ENCODE results near the gene APBB1IP. TPM values are rescaled to one million over a fixed set of nuclear protein-coding genes. Genes with fewer than 3 reads are reported as not detected.
"Not testable (repeated sequence)": the region's sequence is repeated elsewhere in the genome, so short reads cannot be mapped to it uniquely, and the experiment has no call there.

Gene APBB1IP
- total RNA-seq, 4 donors from 2014 or later, result 6.1 to 9.3 (median 7.9) TPM

- 42 to 47% methylated on average over 3 of the region's 3 CpGs for WGBS, 2 donors
- no peak for TF ChIP-seq POLR2A (IDR thresholded peaks at IDR 0.05)
- no peak for TF ChIP-seq EP300 (IDR thresholded peaks at IDR 0.05)
- TF ChIP-seq CTCF (IDR thresholded peaks at IDR 0.05), result no peak
- Histone ChIP-seq H3K27ac (peak overlapping the region in 1 of 4 donors; percentile 17), H3K36me3 (no peaks in the 10 kb centered on the region), H3K4me3 (no peak overlapping the region), H3K4me1 (peaks cover 0 to 11% (median 4%) of the 10 kb centered on the region in 4 donors), H3K27me3 (no peaks in the 10 kb centered on the region), H3K9me3 (no peaks in the 10 kb centered on the region)
- DNase-seq (ENCODE audit: low spot score in 2 of 2), result peak in 1 of 2 donors; percentile 29
Measured at GRCh38 chr10:26491934-26492333, 53.8 kb downstream of the APBB1IP start.

DNA sequence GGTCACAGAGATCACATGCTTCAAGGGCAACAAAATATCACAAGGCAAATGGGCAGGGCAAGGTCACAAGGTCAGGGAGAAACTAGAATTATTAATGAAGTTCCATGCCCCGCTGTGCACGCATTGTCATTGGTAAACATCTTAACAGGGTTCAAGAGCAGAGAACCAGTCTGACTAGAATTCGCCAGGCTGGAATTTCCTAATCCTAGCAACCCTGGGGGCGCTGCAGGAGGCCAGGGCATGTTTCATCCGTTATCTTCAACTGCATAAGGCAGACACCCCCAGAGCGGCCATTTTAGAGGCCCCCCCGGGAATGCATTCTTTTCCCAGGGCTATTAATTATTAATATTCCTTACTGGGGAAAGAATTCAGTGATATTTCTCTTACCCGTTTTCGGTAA, 54.6 kb downstream of the APBB1IP start:
- DNase-seq (ENCODE audit: low spot score in 2 of 2); H3K27me3 ChIP-seq; H3K36me3 ChIP-seq; H3K27ac ChIP-seq; H3K9me3 ChIP-seq; H3K4me3 ChIP-seq; H3K4me1 ChIP-seq: not testable (repeated sequence)
- 78 to 83% methylated on average over 9 of the region's 9 CpGs for WGBS, 2 donors

DNA sequence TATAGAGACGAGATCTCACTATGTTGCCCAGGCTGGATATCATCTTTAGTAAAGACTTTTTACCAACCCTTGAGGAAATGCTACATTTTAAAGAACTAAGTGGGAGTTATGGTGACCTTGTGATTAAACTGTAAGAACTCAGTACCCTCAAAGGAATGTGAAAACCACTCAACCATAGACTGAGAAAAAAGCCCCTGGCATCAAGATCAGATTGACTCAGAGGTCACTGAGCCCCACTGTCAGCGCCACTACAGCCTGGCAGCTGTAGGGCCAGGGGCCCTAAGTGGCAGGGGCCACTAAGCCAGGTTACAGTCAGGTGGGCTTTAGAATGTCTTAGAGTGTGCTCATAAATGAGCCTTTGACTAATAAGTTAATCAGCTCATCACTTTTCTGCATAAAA, 55.9 kb downstream of the APBB1IP start:
- H3K36me3 ChIP-seq, result no peaks in the 10 kb centered on the region
- DNase-seq (ENCODE audit: low spot score in 2 of 2), result no peak
- no peaks in the 10 kb centered on the region for H3K9me3 ChIP-seq
- H3K4me1 ChIP-seq, result no peaks in the 10 kb centered on the region
- WGBS, 2 donors, result 80 to 95% methylated on average over 2 of the region's 2 CpGs
- no peaks in the 10 kb centered on the region for H3K27me3 ChIP-seq
- H3K4me3 ChIP-seq, result no peak overlapping the region
- no peak for TF ChIP-seq EP300 (IDR thresholded peaks at IDR 0.05)
- no peak for TF ChIP-seq CTCF (IDR thresholded peaks at IDR 0.05)
- no peak for TF ChIP-seq POLR2A (IDR thresholded peaks at IDR 0.05)
- H3K27ac ChIP-seq, result no peak overlapping the region

DNA sequence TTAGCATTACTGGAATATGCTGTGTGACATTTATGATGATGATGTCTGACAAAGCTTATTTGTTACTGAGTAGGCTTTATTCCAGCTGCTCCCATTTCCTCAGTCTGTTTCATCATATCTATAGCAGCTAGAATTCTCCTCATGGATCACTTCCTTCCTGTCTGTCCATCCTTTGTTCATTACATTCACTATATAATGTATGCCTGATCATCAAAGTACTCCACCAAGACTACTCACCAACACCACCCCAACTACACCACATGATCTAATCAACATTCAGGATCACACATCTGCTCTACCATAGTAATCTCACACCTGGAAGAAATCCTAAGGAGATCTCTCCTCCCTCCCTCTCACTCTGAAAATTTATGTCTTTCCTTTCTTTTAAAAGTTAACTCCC, 61.3 kb downstream of the APBB1IP start:
- H3K4me3 ChIP-seq, result no peak overlapping the region
- H3K9me3 ChIP-seq, result no peaks in the 10 kb centered on the region
- H3K36me3 ChIP-seq, result no peaks in the 10 kb centered on the region
- no peak for DNase-seq (ENCODE audit: low spot score in 2 of 2)
- H3K27me3 ChIP-seq, result no peaks in the 10 kb centered on the region
- H3K27ac ChIP-seq, result no peak overlapping the region
- H3K4me1 ChIP-seq, result no peaks in the 10 kb centered on the region
- no peak for TF ChIP-seq CTCF (IDR thresholded peaks at IDR 0.05)
- no peak for TF ChIP-seq POLR2A (IDR thresholded peaks at IDR 0.05)
- no peak for TF ChIP-seq EP300 (IDR thresholded peaks at IDR 0.05)

DNA sequence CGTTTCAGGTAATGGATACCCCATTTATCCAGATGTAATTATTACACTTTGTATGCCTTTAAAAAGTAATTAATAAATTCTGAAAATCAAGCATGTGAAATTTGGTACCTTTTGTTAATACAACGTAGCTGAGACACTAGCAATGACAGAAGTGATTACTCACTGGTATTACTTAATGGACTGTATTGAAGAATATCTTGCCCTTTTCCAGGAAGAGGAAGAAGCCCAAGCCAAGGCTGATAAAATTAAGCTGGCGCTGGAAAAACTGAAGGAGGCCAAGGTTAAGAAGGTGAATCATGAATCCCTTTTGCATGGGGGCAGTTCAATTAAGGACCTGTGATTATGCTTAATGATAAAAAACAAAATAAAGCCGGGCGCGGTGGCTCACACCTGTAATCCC, 64.8 kb downstream of the APBB1IP start:
- Histone ChIP-seq H3K36me3 (no peaks in the 10 kb centered on the region), H3K4me1 (no peaks in the 10 kb centered on the region), H3K4me3 (no peak overlapping the region), H3K27me3 (no peaks in the 10 kb centered on the region), H3K9me3 (no peaks in the 10 kb centered on the region), H3K27ac (no peak overlapping the region)
- 88 to 93% methylated on average over 6 of the region's 6 CpGs for WGBS, 2 donors
- no peak for DNase-seq (ENCODE audit: low spot score in 2 of 2)
- TF ChIP-seq CTCF (IDR thresholded peaks at IDR 0.05), result no peak
- no peak for TF ChIP-seq POLR2A (IDR thresholded peaks at IDR 0.05)
- no peak for TF ChIP-seq EP300 (IDR thresholded peaks at IDR 0.05)

DNA sequence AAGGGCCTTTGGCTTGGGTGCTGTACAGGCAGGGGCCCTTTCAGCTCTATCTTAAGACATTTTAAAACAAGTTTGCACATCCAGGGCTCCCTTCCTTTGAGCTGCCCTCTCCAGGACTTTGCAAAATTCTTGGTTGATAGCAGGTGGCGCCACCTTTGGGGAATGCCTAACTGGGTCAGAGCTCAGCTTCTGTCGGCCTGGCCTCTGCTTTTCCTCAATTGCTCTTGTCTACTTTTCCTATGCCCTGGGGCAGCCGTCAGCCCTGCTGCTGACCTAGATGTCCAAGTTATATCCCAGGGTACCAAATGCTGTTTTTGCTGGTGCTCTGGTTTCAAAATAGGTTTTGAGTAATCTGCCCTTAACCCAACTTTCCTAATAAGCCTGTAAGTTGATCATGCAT, 65.8 kb downstream of the APBB1IP start:
- DNase-seq (ENCODE audit: low spot score in 2 of 2), result no peak
- Histone ChIP-seq H3K27ac (no peak overlapping the region), H3K4me3 (no peak overlapping the region), H3K9me3 (peaks cover 0 to 2% (median 0%) of the 10 kb centered on the region in 4 donors), H3K27me3 (no peaks in the 10 kb centered on the region), H3K36me3 (no peaks in the 10 kb centered on the region), H3K4me1 (no peaks in the 10 kb centered on the region)
- WGBS, 2 donors, result 58 to 67% methylated on average over 3 of the region's 3 CpGs
- TF ChIP-seq EP300 (IDR thresholded peaks at IDR 0.05) (no peak), POLR2A (IDR thresholded peaks at IDR 0.05) (no peak), CTCF (IDR thresholded peaks at IDR 0.05) (no peak)

DNA sequence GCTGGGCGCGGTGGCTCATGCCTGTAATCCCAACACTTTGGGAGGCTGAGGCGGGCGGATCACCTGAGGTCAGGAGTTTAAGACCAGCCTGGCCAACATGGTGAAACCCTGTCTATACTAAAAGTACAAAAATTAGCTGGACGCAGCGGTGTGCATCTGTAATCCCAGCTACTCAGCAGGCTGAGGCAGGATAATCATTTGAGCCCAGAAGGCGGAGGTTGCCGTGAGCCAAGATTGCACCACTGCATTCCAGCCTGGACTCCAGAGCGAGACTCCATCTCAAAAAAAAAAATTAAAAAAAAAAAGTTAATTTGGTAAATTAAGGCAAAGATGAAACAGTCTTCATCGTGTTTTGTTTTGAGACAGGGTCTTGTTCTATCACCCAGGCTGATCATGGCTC, 66.3 kb downstream of the APBB1IP start:
- DNase-seq (ENCODE audit: low spot score in 2 of 2); H3K9me3 ChIP-seq: not testable (repeated sequence)
- 92% methylated on average over 10 of the region's 10 CpGs for WGBS, 2 donors

More for the DNA sequence above, 66.3 kb downstream of the APBB1IP start:
- H3K4me1 ChIP-seq, H3K4me3 ChIP-seq, H3K27ac ChIP-seq, H3K27me3 ChIP-seq, H3K36me3 ChIP-seq: not testable (repeated sequence)
